Measurements from ENCODE around the gene RNF150. TPM values are rescaled to one million over a fixed set of nuclear protein-coding genes. Genes with fewer than 3 reads are reported as not detected.

The RNF150 gene
- total RNA-seq, 1 donor from 2014 or later: not detected

GRCh38 chr4:141022111-141022695 lies 111.1 kb downstream of the RNF150 start:
- CTCF ChIA-PET: no interaction called here
- no peaks in the 10 kb centered on the region for H3K4me1 Mint-ChIP-seq
- intact Hi-C loops (cut with micrococcal nuclease): no loop called here
- no peak for TF ChIP-seq CTCF (IDR thresholded peaks at IDR 0.05)
- H3K4me3 Mint-ChIP-seq: no peak overlapping the region
- no peak for ATAC-seq (ENCODE audit: low read depth)
- H3K9me3 Mint-ChIP-seq: no peaks in the 10 kb centered on the region
- H3K27me3 Mint-ChIP-seq: peaks cover 7% of the 10 kb centered on the region
- POLR2A ChIA-PET: no interaction called here
- no peaks in the 10 kb centered on the region for H3K36me3 Mint-ChIP-seq (ENCODE audit: low read depth)
- no peak for DNase-seq
- H3K27ac Mint-ChIP-seq: no peak overlapping the region

- TF ChIP-seq CTCF (IDR thresholded peaks at IDR 0.05): no peak
These were observed 111.7 kb downstream of the RNF150 start for GRCh38 chr4:141021397-141022110.

GRCh38 chr4:141020801-141021261 lies 112.4 kb downstream of the RNF150 start:
- H3K4me1 Mint-ChIP-seq: no peaks in the 10 kb centered on the region
- DNase-seq: no peak
- ChIA-PET POLR2A (no interaction called here), CTCF (no interaction called here)
- no peak for ATAC-seq (ENCODE audit: low read depth)
- peaks cover 7% of the 10 kb centered on the region for H3K27me3 Mint-ChIP-seq
- no peak for TF ChIP-seq CTCF (IDR thresholded peaks at IDR 0.05)
- intact Hi-C loops (cut with micrococcal nuclease): no loop called here
- no peak overlapping the region for H3K27ac Mint-ChIP-seq
- H3K9me3 Mint-ChIP-seq: no peaks in the 10 kb centered on the region
- no peaks in the 10 kb centered on the region for H3K36me3 Mint-ChIP-seq (ENCODE audit: low read depth)
- no peak overlapping the region for H3K4me3 Mint-ChIP-seq

More at GRCh38 chr4:141021397-141022110, 111.7 kb downstream of the RNF150 start:
- H3K4me3 Mint-ChIP-seq: no peak overlapping the region
- POLR2A ChIA-PET: no interaction called here
- ATAC-seq (ENCODE audit: low read depth): no peak
- no peak for DNase-seq
- H3K36me3 Mint-ChIP-seq (ENCODE audit: low read depth): no peaks in the 10 kb centered on the region
- H3K27ac Mint-ChIP-seq: no peak overlapping the region
- H3K9me3 Mint-ChIP-seq: no peaks in the 10 kb centered on the region
- no peaks in the 10 kb centered on the region for H3K4me1 Mint-ChIP-seq
- peaks cover 7% of the 10 kb centered on the region for H3K27me3 Mint-ChIP-seq
- intact Hi-C loops (cut with micrococcal nuclease): no loop called here
- CTCF ChIA-PET: no interaction called here

GRCh38 chr4:141019768-141020167 lies 113.5 kb downstream of the RNF150 start:
- H3K9me3 Mint-ChIP-seq: no peaks in the 10 kb centered on the region
- H3K27ac Mint-ChIP-seq: no peak overlapping the region
- CTCF ChIA-PET: no interaction called here
- no peak overlapping the region for H3K4me3 Mint-ChIP-seq
- ATAC-seq (ENCODE audit: low read depth) (no peak), DNase-seq (no peak)
- H3K27me3 Mint-ChIP-seq: peaks cover 7% of the 10 kb centered on the region
- TF ChIP-seq CTCF (IDR thresholded peaks at IDR 0.05): no peak
- intact Hi-C loops (cut with micrococcal nuclease): no loop called here
- no peaks in the 10 kb centered on the region for H3K36me3 Mint-ChIP-seq (ENCODE audit: low read depth)
- POLR2A ChIA-PET: no interaction called here
- H3K4me1 Mint-ChIP-seq: no peaks in the 10 kb centered on the region

GRCh38 chr4:141016117-141016798 lies 117.0 kb downstream of the RNF150 start:
- CTCF ChIA-PET: no interaction called here
- H3K36me3 Mint-ChIP-seq (ENCODE audit: low read depth): no peaks in the 10 kb centered on the region
- H3K27me3 Mint-ChIP-seq: peaks cover 7% of the 10 kb centered on the region
- no peak overlapping the region for H3K27ac Mint-ChIP-seq
- intact Hi-C loops (cut with micrococcal nuclease): no loop called here
- TF ChIP-seq CTCF (IDR thresholded peaks at IDR 0.05): no peak
- DNase-seq: no peak
- no peak overlapping the region for H3K4me3 Mint-ChIP-seq
- H3K4me1 Mint-ChIP-seq: no peaks in the 10 kb centered on the region
- POLR2A ChIA-PET: no interaction called here
- H3K9me3 Mint-ChIP-seq: no peaks in the 10 kb centered on the region
- ATAC-seq (ENCODE audit: low read depth): no peak

All from activated B cell treated with CpG ODN at 0.5 μM for 24 hours (primary cell).